Ishikawa (cell line): Measurements from ENCODE around the gene MALRD1.

Source experiments
- CEBPB ChIP-seq: IDR thresholded peaks from 2 replicates; pipeline ENCODE4 v1.6.1; 2012
- CREB1 ChIP-seq: IDR thresholded peaks from 2 replicates; pipeline ENCODE4 v1.6.1; 2012; ENCODE audit warnings: low read depth
- EGR1 ChIP-seq: IDR thresholded peaks from 2 replicates; pipeline ENCODE4 v1.6.1; 2012
- EP300 ChIP-seq: IDR thresholded peaks from 2 replicates; pipeline ENCODE4 v1.6.1; 2012; ENCODE audit warnings: borderline replicate concordance
- FOXM1 ChIP-seq: IDR thresholded peaks from 2 replicates; pipeline ENCODE4 v1.6.1; 2012; ENCODE audit warnings: low read depth, borderline replicate concordance
- MAX ChIP-seq: IDR thresholded peaks from 2 replicates; pipeline ENCODE4 v1.6.1; 2012
- NFIC ChIP-seq: IDR thresholded peaks from 2 replicates; pipeline ENCODE4 v1.6.1; 2012
- RAD21 ChIP-seq: IDR thresholded peaks from 2 replicates; pipeline ENCODE4 v1.6.1; 2012; ENCODE audit warnings: low read depth
- REST ChIP-seq: IDR thresholded peaks from 2 replicates; pipeline ENCODE4 v1.6.1; 2012; ENCODE audit warnings: low read depth, mild to moderate bottlenecking
- TAF1 ChIP-seq: IDR thresholded peaks from 2 replicates; pipeline ENCODE4 v1.6.1; 2012; ENCODE audit warnings: low read depth, mild to moderate bottlenecking
- TCF12 ChIP-seq: IDR thresholded peaks from 2 replicates; pipeline ENCODE4 v1.6.1; 2012; ENCODE audit warnings: low read depth
- TEAD4 ChIP-seq: IDR thresholded peaks from 2 replicates; pipeline ENCODE4 v1.6.1; 2012
- YY1 ChIP-seq: IDR thresholded peaks from 2 replicates; pipeline ENCODE4 v1.6.1; 2012; ENCODE audit warnings: low read depth
- ZBTB7A ChIP-seq: IDR thresholded peaks from 2 replicates; pipeline ENCODE4 v1.6.1; 2012; ENCODE audit warnings: low read depth
- TF ChIP-seq, protein P1 (sequence below): IDR thresholded peaks from 2 replicates; pipeline ENCODE4 v1.6.1; 2012

MALRD1 gene

GRCh38 chr10:19221216-19221615, 172.6 kb downstream of the MALRD1 start:
- TF ChIP-seq, protein P1, sequence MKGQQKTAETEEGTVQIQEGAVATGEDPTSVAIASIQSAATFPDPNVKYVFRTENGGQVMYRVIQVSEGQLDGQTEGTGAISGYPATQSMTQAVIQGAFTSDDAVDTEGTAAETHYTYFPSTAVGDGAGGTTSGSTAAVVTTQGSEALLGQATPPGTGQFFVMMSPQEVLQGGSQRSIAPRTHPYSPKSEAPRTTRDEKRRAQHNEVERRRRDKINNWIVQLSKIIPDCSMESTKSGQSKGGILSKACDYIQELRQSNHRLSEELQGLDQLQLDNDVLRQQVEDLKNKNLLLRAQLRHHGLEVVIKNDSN = no peak

DNA sequence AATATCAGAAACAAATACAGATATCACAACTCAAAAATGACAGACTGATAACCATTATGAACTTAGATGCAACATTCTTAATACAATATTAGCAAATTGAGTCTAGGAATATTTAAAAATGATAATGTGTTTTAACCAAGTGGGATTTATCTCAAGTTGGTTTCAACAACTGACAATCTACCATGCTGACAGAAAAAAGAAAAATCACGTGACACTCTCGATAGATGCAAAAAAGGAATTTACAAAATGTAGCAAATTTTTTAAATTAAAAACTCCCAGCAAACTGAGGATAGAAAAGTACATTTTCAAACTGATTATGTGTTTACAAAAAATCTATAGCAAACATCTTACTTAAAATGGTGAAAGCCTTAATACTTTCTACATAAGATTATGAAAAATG, 177.4 kb downstream of the MALRD1 start:
- TF ChIP-seq CEBPB = no peak
- no peak for TF ChIP-seq ZBTB7A
- TF ChIP-seq YY1 = no peak
- no peak for TF ChIP-seq CREB1
- TF ChIP-seq TEAD4 = no peak
- TF ChIP-seq FOXM1 = no peak
- TF ChIP-seq NFIC = no peak
- TF ChIP-seq EP300 = no peak

GRCh38 chr10:19231034-19231433, 182.4 kb downstream of the MALRD1 start:
- no peak for TF ChIP-seq EGR1
- TF ChIP-seq REST = no peak
- no peak for TF ChIP-seq NFIC
- no peak for TF ChIP-seq CREB1
- TF ChIP-seq EP300 = no peak
- TF ChIP-seq MAX = no peak
- TF ChIP-seq CEBPB = no peak
- TF ChIP-seq, protein P1 = no peak
- no peak for TF ChIP-seq TAF1
- no peak for TF ChIP-seq YY1
- no peak for TF ChIP-seq TCF12
- TF ChIP-seq FOXM1 = no peak
- TF ChIP-seq TEAD4 = no peak
- TF ChIP-seq ZBTB7A = no peak

DNA sequence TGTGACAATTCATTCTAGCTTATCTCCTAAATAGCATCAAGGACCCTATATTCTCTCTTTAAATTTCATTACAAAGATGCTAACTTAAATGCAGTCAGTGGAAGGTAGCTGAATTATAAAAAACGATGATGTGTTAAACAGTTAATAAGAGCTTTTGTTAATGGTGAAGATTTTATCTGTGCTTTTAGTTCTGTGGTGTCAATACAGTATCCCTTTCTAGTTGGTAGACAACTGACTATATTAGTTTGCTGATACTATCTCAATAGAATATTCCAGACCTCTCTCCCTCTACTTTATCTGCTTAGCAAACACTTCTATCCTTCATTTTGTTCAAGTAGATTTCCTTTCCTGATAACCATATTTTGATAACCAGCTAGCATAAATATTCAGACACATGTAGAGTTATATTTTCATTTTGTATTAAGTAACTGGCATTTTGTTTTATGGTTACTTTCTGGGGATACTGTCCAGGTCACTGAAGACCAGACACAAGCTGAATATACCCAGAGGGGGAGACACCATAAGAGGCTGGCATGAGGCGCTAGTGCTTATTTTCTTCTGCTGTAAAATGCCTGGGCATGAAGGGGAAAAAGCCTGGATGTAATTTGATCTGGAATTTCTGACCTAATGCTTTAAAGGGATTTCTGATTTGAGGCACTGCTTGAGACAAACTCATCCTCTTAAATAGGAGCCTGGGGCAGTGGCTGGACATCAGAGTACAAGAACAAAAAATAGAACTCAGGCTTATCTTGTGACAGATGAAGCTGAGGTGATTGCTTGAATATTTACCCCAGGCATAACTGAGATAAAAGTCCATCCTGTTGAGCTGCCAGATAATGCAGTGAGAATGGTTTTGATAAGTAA, 197.5 kb downstream of the MALRD1 start:
- TF ChIP-seq FOXM1 = no peak
- no peak for TF ChIP-seq ZBTB7A
- TF ChIP-seq REST = no peak
- TF ChIP-seq CREB1 = no peak
- TF ChIP-seq MAX = no peak
- no peak for TF ChIP-seq CEBPB
- TF ChIP-seq, protein P1 = no peak
- no peak for TF ChIP-seq RAD21
- TF ChIP-seq YY1 = no peak
- TF ChIP-seq EGR1 = no peak
- TF ChIP-seq TCF12 = no peak
- no peak for TF ChIP-seq TEAD4
- no peak for TF ChIP-seq EP300
- no peak for TF ChIP-seq TAF1
- TF ChIP-seq NFIC = no peak

DNA sequence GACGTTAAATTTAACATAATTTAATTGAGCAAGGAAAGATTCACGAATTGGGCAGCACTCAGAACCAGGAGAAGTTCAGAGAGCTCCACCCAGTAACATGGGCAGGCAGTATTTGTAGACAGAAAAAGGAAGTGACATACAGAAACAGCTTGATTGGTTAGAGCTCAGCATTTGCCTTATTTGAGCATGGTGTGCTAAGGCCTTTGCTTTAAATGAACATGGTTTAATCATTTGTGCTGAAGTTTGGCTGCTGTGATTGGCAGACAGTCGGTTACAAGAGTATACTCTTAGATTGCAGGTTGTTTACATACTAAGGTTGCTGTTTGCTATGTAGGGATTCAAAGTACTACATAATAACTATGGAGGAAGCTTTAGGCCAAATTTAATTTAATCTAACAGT, 199.2 kb downstream of the MALRD1 start:
- no peak for TF ChIP-seq TCF12
- no peak for TF ChIP-seq REST
- TF ChIP-seq TAF1 = no peak
- TF ChIP-seq CREB1 = no peak
- no peak for TF ChIP-seq CEBPB
- no peak for TF ChIP-seq NFIC
- no peak for TF ChIP-seq MAX
- no peak for TF ChIP-seq RAD21
- no peak for TF ChIP-seq EGR1
